C4-2B (cell line): ENCODE measurements around the gene SHLD1.
"Not testable (repeated sequence)": the region's sequence is repeated elsewhere in the genome, so short reads cannot be mapped to it uniquely, and the experiment has no call there.

Experiments used
- H3K27ac ChIP-seq: fragments of 450-650 bp; 2 replicates; pipeline ENCODE4 v1.5.1; 2017
- ZFX ChIP-seq: fragments of 450-650 bp; IDR thresholded peaks from 2 replicates; pipeline ENCODE4 v1.6.1; 2017
- TF ChIP-seq, protein P1 (sequence below): fragments of 450-650 bp; conservative IDR thresholded peaks from 2 replicates; pipeline ENCODE4 v1.5.1; 2017; ENCODE audit warnings: mild to moderate bottlenecking

Gene SHLD1, protein sequence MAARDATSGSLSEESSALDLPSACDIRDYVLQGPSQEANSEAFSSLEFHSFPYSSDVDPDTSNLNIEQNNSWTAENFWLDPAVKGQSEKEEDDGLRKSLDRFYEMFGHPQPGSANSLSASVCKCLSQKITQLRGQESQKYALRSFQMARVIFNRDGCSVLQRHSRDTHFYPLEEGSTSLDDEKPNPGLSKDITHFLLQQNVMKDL

DNA sequence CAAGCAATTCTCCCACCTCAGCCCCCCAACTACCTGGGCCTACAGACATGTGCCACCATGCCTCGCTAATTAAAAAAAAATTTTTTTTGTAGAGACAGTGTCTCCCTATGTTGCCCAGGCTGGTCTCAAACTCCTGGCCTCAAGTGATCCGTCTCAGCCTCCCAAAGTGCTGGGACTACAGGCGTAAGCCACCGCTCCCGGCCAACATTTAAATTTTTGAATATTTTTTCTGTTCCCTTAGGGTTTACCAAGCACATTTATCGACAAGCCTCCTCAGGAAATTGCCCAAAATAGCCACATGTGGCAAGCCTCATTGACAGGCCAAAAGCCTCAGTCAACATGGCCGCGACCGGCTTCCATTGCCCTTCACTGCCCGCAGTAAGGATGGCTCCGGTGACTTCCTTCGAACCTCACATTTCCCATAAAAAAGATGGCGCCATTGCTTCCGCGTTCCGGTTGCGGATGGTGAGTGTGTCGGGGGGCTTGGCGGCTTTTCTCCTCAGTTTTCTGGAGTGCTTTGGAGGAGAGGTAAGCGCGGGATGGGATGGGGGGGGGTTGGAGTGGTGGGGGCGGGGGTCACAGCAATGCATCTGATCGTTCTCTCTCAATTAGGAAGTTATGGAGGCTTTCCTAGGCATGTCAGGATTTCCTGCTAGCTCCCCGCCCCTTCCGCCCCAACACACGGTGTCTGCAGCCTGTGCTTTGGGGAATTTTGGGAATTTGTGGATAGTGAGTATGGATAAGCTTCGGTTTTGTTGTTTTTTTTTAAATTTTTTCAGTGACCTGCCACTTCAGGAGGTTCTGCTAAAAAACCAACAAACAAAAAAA is at the start of gene SHLD1:
Gene SHLD1, plus strand, starts transcription at position 450 of the 828 bp plus-strand sequence. CDS start 22,465 bp downstream, outside the sequence.
- peak within 1 kb of the TSS; percentile 76 for H3K27ac ChIP-seq
- TF ChIP-seq ZFX = peak; percentile 32; the same call in 1 of the 2 replicates
- TF ChIP-seq, protein P1, sequence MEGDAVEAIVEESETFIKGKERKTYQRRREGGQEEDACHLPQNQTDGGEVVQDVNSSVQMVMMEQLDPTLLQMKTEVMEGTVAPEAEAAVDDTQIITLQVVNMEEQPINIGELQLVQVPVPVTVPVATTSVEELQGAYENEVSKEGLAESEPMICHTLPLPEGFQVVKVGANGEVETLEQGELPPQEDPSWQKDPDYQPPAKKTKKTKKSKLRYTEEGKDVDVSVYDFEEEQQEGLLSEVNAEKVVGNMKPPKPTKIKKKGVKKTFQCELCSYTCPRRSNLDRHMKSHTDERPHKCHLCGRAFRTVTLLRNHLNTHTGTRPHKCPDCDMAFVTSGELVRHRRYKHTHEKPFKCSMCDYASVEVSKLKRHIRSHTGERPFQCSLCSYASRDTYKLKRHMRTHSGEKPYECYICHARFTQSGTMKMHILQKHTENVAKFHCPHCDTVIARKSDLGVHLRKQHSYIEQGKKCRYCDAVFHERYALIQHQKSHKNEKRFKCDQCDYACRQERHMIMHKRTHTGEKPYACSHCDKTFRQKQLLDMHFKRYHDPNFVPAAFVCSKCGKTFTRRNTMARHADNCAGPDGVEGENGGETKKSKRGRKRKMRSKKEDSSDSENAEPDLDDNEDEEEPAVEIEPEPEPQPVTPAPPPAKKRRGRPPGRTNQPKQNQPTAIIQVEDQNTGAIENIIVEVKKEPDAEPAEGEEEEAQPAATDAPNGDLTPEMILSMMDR = no peak

DNA sequence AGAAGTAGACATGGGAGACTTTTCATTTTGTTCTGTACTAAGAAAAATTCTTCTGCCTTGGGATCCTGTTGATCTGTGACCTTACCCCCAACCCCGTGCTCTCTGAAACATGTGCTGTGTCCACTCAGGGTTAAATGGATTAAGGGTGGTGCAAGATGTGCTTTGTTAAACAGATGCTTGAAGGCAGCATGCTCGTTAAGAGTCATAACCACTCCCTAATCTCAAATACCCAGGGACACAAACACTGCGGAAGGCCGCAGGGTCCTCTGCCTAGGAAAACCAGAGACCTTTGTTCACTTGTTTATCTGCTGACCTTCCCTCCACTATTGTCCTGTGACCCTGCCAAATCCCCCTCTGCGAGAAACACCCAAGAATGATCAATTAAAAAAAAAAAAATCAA is 47.9 kb upstream of the SHLD1 start:
- not testable (repeated sequence) for H3K27ac ChIP-seq

DNA sequence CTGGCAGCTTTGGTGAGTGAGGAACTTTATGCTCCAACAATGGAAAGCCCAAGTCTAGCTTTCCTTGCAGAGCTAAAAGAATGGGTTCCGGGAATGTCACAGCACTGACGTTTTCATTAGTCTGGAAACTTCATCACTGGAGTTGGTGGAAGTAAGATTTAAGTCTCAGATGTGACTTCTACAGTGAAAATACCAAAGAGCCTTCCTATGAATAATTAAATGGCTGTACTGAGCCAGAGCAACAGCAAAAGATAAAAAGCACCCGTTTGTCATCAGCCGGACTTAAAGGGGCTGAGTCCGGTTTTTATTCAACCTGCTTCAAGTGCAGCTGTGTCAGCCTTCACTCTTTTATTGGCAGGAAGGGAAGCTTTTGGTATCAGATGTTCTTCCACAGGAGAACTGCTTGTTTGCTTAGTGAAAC is 46.5 kb upstream of the SHLD1 start:
- TF ChIP-seq, protein P1 = no peak
- TF ChIP-seq ZFX = no peak
- no peak overlapping the region; the same call in 1 of the 2 replicates for H3K27ac ChIP-seq

DNA sequence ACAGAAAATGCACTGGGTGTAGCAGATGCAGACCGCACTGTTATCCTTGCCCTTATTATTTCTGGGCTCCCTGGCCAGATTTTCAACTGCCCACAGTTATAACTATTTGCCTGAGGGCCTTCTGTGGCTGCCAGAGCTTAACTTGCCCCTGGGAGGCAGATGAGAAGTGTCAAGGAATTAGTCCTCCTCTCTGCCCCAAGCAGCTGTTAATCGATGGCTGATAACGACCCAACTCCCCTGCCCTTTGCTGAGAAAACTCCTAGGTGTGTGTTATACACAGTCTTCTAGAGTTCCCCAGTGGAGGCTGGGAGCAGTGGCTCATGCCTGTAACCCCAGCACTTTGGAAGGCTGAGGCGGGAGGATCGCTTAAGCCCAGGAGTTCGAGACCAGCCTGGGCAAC is 44.4 kb upstream of the SHLD1 start:
- no peak overlapping the region for H3K27ac ChIP-seq
- no peak for TF ChIP-seq ZFX
- TF ChIP-seq, protein P1 = no peak

DNA sequence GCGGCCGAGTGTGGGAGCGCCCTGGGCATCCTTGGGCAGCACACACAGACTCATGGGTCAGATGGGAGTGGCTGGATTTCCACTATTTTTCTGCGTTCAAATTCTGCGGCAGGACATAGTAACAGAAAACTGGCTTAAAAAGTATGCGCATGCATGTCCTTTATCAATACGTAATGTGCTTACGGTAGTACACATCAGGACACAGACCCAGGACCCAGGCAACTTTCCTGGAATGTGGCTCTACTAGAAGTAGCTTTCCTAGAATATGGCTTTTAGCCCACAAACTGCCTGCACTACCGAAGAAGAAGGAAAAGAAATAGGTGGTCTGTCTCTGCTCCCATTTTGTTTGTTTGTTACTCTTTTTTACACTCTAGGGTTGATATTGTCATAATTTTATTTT is 43.4 kb upstream of the SHLD1 start:
- H3K27ac ChIP-seq = no peak overlapping the region
- no peak for TF ChIP-seq ZFX
- TF ChIP-seq, protein P1 = no peak

DNA sequence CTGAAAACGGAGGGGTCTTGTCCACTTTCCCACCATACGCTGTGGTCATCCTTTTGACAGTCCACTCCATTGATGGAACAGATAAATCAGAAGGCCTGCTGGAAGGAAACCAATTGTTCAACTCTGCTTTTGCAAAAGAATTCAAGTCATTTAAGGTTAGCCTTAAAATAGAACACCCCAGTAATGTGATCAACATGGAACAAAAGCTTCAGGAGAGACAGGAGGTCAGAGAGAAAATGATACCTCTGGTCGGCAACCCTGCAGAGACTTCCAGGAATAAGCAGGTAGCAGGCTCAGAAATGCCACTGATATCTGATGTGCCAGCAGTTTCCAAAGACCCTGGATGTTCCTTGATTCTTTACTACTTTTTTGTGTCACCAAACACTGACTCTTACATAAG is 39.6 kb upstream of the SHLD1 start:
- no peak for TF ChIP-seq ZFX
- TF ChIP-seq, protein P1 = no peak
- H3K27ac ChIP-seq = no peak overlapping the region

DNA sequence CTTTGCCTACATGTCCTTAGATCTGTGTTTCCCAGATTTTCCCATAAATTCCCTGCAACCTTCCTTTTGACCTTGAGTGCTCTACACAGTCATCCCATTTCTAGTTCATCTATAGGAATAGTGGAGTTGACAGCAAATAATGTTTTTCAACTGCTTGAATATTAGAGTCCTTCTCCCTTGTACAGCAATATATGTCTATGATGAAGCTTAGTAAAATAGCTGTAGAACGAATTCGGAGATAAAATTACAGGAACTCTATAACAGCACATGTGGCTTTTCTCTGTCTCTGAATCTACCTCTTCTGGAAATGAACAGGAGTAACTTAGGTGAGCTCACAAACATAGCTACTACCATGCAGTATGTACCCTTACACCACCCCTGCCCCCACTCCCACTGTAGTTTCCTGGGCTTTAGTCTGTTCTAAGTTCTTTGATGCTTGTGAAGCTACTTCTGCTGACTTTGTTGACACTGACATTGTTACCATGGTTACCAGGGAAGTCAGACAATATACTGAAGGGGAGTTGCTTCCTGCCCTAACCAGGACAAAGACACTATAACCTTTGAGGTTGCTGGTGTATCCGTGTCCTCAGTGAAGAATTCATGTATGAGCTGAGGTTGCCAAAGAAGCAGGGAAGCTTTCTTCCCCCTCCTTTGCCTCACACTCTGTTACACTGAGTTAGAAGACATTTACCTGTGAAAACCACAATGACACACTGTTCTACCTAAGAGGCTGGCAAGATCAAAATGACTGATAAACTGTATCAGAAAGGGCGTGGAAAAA is 35.8 kb upstream of the SHLD1 start:
- TF ChIP-seq, protein P1 = no peak
- no peak for TF ChIP-seq ZFX
- H3K27ac ChIP-seq = peak overlapping the region; percentile 42; the same call in 1 of the 2 replicates
